ENCODE results near the gene N4BP2L2. TPM values are rescaled to one million over a fixed set of nuclear protein-coding genes. Genes with fewer than 3 reads are reported as not detected.
A peak's percentile ranks its signal among the peaks of the same experiment; 100 is the strongest.

The N4BP2L2 gene
- total RNA-seq, 2 donors from 2014 or later = 59.6 to 82.3 TPM

- no peaks in the 10 kb centered on the region for H3K4me1 ChIP-seq
- no peak for DNase-seq
- H3K36me3 ChIP-seq = peaks cover 5% of the 10 kb centered on the region
- intact Hi-C loops (cut with DNase I) = loop anchor here (10.0 kb wide), 1 partner anchor 283 kb away; no protein-coding TSS in a partner anchor
- TF ChIP-seq CTCF (IDR thresholded peaks at IDR 0.05) = no peak
- H3K27me3 ChIP-seq = no peaks in the 10 kb centered on the region
- H3K9me3 ChIP-seq = no peaks in the 10 kb centered on the region
- H3K4me3 ChIP-seq = peak overlapping the region; percentile 75
- H3K27ac ChIP-seq = peak overlapping the region; percentile 93
- H3K9ac ChIP-seq (ENCODE audit: low read depth in 2 of 2, low read length in 2 of 2) = peak overlapping the region; percentile 81 to 97
Observed at GRCh38 chr13:32538143-32538620, 413 bp downstream of the N4BP2L2 start.

GRCh38 chr13:32537580-32538142 is 934 bp downstream of the N4BP2L2 start:
- H3K9me3 ChIP-seq = no peaks in the 10 kb centered on the region
- no peaks in the 10 kb centered on the region for H3K4me1 ChIP-seq
- TF ChIP-seq CTCF (IDR thresholded peaks at IDR 0.05) = no peak
- peak overlapping the region; percentile 81 to 97 for H3K9ac ChIP-seq (ENCODE audit: low read depth in 2 of 2, low read length in 2 of 2)
- H3K4me3 ChIP-seq = peak overlapping the region; percentile 75
- H3K27ac ChIP-seq = peak overlapping the region; percentile 93
- peak; percentile 42 for DNase-seq
- intact Hi-C loops (cut with DNase I) = loop anchor here (10.0 kb wide), 1 partner anchor 283 kb away; no protein-coding TSS in a partner anchor
- peaks cover 5% of the 10 kb centered on the region for H3K36me3 ChIP-seq
- no peaks in the 10 kb centered on the region for H3K27me3 ChIP-seq

- Histone ChIP-seq H3K27me3 (no peaks in the 10 kb centered on the region), H3K4me1 (peaks cover 12% of the 10 kb centered on the region), H3K9me3 (no peaks in the 10 kb centered on the region), H3K27ac (no peak overlapping the region), H3K9ac (ENCODE audit: low read depth in 2 of 2, low read length in 2 of 2) (no peak overlapping the region), H3K36me3 (peaks cover 5% of the 10 kb centered on the region), H3K4me3 (no peak overlapping the region)
- DNase-seq = no peak
- intact Hi-C loops (cut with DNase I) = loop anchor here (10.0 kb wide), 1 partner anchor 281 kb away; no protein-coding TSS in a partner anchor
- TF ChIP-seq CTCF (IDR thresholded peaks at IDR 0.05) = no peak
Observed at GRCh38 chr13:32535748-32536147, 2.8 kb downstream of the N4BP2L2 start.

- intact Hi-C loops (cut with DNase I) = loop anchor here (10.0 kb wide), 1 partner anchor 280 kb away; no protein-coding TSS in a partner anchor
Observed at GRCh38 chr13:32535115-32535514, 3.5 kb downstream of the N4BP2L2 start.

GRCh38 chr13:32530841-32531253 is 7.7 kb downstream of the N4BP2L2 start:
- Histone ChIP-seq H3K4me3 (no peak overlapping the region), H3K9ac (ENCODE audit: low read depth in 2 of 2, low read length in 2 of 2) (no peak overlapping the region), H3K27ac (no peak overlapping the region), H3K9me3 (no peaks in the 10 kb centered on the region), H3K36me3 (peaks cover 4% of the 10 kb centered on the region), H3K4me1 (peaks cover 12% of the 10 kb centered on the region), H3K27me3 (no peaks in the 10 kb centered on the region)
- intact Hi-C loops (cut with DNase I) = loop anchor here (10.0 kb wide), 1 partner anchor 276 kb away; no protein-coding TSS in a partner anchor
- TF ChIP-seq CTCF (IDR thresholded peaks at IDR 0.05) = no peak
- DNase-seq = peak; percentile 22

More at GRCh38 chr13:32535115-32535514, 3.5 kb downstream of the N4BP2L2 start:
- no peak for TF ChIP-seq CTCF (IDR thresholded peaks at IDR 0.05)
- Histone ChIP-seq H3K9me3 (no peaks in the 10 kb centered on the region), H3K9ac (ENCODE audit: low read depth in 2 of 2, low read length in 2 of 2) (no peak overlapping the region), H3K4me1 (peaks cover 12% of the 10 kb centered on the region), H3K4me3 (no peak overlapping the region), H3K36me3 (peaks cover 5% of the 10 kb centered on the region), H3K27me3 (no peaks in the 10 kb centered on the region), H3K27ac (no peak overlapping the region)
- no peak for DNase-seq
